ENCODE results near the gene FAM120B.
A peak's percentile ranks its signal among the peaks of the same experiment; 100 is the strongest.

FAM120B gene

DNA sequence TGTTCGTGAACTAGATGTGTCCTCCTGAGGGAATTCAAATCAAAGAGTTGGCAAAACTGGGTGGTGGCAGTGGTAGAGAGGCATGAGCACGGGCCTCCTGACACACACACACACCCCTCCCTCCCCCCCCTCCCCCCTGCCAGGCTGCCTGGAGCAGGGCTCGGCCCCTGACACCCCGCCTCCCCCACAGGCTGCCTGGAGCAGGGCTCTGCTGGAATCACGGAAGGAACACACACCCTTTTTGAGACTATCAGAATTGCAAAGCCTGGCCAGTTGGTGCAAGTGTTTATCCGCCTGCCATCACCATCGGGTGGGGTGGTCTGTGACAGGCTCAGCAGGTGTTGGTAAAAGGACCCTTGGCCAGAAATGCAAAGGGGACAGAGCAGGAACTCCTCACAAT lies 59.0 kb downstream of the FAM120B start:
- TF ChIP-seq, protein P1, sequence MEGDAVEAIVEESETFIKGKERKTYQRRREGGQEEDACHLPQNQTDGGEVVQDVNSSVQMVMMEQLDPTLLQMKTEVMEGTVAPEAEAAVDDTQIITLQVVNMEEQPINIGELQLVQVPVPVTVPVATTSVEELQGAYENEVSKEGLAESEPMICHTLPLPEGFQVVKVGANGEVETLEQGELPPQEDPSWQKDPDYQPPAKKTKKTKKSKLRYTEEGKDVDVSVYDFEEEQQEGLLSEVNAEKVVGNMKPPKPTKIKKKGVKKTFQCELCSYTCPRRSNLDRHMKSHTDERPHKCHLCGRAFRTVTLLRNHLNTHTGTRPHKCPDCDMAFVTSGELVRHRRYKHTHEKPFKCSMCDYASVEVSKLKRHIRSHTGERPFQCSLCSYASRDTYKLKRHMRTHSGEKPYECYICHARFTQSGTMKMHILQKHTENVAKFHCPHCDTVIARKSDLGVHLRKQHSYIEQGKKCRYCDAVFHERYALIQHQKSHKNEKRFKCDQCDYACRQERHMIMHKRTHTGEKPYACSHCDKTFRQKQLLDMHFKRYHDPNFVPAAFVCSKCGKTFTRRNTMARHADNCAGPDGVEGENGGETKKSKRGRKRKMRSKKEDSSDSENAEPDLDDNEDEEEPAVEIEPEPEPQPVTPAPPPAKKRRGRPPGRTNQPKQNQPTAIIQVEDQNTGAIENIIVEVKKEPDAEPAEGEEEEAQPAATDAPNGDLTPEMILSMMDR (IDR thresholded peaks at IDR 0.05; ENCODE audit: extremely low read depth, missing control alignments): no peak
- no peak for DNase-seq (ENCODE audit: low spot score)

DNA sequence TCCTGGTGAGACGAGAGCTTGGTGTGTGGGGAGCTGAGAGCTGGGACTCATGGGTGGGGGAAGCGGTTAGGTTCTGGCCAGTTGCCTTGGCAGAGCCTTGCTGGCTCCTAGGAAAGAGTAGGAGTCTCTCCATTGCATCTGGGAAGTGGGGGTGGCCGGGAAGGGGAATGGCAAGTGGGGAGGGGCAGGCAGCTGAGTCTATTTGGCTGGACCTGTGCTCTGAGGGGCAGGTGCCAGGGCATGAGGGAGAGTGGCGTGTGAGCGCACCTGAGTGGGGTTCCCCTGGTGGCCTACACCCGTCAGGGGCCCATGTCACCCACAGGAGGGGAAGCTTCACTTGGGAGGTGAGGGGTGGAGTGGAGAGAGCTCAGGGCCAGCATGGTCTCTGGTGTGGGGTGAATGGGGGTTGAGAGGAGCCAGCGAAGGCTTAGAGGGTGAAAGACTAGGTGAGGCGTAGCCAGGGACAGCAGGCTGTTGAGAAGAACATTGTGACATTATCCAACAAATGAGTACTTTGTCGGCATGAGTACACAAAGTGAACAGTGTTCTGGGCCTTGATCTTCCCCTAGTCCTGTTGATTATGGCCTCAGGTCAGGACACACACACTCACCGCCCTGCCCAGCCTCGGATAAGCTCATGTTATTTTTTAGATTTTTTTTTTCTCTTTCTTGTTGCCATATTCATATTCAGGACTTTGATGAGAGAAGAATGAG lies 59.8 kb downstream of the FAM120B start:
- TF ChIP-seq, protein P1 (IDR thresholded peaks at IDR 0.05; ENCODE audit: extremely low read depth, missing control alignments): no peak
- DNase-seq (ENCODE audit: low spot score): no peak

DNA sequence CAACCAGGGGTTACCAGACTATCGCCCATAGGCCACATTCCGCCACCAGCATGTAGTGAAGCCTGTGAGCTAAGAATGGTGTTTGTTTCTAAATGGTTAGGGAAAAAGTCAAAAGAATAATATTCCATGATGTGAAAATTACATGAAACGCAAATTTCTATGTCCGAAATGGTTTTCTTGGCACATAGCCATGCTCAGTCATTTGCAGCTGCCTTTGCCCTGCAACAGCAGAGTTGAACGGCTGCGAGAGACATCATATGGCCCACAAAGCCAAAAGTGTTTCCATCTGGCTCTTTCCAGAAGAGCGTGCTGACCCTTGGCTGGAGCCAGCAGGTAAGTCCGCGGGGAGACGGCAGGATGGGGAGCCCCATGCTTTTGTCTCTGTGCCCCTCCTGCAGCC lies 60.7 kb downstream of the FAM120B start:
- DNase-seq (ENCODE audit: low spot score): no peak
- TF ChIP-seq, protein P1 (IDR thresholded peaks at IDR 0.05; ENCODE audit: extremely low read depth, missing control alignments): no peak

DNA sequence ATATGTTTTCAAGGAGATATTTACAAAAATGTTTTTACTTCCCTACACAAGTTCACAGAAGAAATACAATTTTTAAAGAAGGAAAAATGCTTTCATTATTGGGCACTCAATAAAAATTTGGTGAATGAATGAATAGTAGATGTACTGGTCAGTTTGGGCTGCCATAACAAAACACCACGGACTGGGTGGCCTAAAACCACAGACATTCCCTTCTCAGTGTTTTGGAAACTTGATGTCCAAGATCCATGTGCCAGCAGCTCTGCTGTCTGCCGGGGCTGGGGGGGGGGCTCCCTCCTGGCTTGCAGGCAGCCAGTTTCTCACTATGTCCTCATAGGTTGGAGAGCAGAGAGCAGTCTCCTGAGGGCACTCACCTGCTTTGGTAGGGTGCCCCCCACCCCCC lies 62.0 kb downstream of the FAM120B start:
- DNase-seq (ENCODE audit: low spot score): no peak
- TF ChIP-seq, protein P1 (IDR thresholded peaks at IDR 0.05; ENCODE audit: extremely low read depth, missing control alignments): no peak

DNA sequence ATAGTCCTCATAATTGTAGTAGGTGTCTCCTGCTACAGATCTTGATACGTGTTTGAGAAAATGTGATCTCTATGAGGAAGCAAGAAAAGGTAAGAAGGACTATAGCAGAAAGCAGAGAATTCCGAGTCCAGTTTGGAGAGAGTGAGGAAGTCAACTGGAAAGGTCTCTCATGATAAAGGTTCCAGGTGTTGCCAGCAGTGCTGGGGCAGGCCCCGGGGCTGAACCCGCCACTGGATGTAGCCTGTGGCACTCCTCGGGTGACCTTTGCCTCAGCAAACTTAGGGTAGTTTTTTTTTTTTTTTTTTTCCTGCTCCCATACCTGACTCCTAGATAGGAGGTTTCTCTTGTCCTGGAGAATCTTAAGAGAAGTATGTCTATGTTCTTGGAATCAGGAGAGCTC lies 62.8 kb downstream of the FAM120B start:
- no peak for DNase-seq (ENCODE audit: low spot score)
- TF ChIP-seq, protein P1 (IDR thresholded peaks at IDR 0.05; ENCODE audit: extremely low read depth, missing control alignments): no peak

DNA sequence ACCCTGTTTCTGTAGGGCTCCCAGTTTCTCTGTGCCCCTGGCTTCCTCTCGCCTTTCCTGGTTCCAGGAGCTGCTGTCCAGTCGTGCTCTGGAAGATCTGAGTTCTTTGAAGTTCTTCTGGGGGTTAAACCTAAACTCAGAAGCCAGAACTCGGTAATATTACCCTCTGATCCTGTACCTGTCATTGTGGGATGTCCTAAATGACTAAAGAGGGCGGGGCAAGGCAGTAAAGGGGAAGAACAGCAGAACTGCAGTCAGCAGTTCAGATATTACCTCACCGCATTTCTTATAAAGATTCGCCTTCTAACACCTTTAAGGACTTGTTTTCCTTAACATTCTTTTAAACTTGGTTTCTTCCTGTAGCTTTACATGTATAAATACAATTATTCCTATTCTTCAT lies 63.9 kb downstream of the FAM120B start:
- TF ChIP-seq, protein P1 (IDR thresholded peaks at IDR 0.05; ENCODE audit: extremely low read depth, missing control alignments): no peak
- peak; percentile 45 for DNase-seq (ENCODE audit: low spot score)

DNA sequence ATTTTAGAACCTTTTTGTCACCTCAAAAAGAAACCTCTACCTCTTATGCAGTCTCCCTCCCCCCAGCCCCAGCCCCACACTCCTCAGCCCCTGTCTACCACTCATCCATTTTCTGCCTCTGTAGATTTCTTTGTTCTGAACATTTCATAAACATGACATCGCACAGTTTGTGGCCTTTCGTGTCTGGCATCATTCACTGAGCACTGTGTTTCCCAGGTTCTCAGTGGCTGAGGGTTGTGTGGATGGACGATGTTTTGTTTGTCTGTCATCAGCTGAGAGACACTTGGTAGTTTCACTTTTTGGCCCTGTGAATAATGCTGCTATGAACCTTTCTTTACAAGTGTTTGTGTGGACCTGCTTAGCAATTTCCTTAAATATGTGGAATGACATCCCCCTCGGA lies 64.5 kb downstream of the FAM120B start:
- TF ChIP-seq, protein P1 (IDR thresholded peaks at IDR 0.05; ENCODE audit: extremely low read depth, missing control alignments): no peak
- DNase-seq (ENCODE audit: low spot score): no peak

Measured in GM20000 (cell line).